ENCODE results near the gene ANO4.

The ANO4 gene

DNA sequence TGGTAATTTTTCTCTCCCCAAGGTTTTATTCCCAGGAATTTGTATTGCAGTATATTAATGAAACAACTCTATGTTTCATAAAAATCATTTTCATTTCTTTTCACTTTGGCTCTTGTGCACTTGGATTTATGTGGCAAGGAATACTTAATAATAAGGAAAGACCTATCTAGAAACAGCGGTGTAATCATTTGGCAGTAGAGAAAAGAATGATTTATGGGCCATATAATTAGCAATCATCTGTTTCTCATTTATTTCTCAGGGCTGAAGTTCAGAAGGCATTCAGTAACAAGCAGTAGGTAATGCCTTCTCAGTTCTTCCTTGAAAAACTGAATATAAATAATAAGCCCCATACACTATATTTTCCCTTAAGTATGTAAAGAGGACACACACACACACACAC is 172.6 kb downstream of the ANO4 start:
- no peak for DNase-seq (ENCODE audit: extremely low read depth, low read depth)
- TF ChIP-seq, protein P1, sequence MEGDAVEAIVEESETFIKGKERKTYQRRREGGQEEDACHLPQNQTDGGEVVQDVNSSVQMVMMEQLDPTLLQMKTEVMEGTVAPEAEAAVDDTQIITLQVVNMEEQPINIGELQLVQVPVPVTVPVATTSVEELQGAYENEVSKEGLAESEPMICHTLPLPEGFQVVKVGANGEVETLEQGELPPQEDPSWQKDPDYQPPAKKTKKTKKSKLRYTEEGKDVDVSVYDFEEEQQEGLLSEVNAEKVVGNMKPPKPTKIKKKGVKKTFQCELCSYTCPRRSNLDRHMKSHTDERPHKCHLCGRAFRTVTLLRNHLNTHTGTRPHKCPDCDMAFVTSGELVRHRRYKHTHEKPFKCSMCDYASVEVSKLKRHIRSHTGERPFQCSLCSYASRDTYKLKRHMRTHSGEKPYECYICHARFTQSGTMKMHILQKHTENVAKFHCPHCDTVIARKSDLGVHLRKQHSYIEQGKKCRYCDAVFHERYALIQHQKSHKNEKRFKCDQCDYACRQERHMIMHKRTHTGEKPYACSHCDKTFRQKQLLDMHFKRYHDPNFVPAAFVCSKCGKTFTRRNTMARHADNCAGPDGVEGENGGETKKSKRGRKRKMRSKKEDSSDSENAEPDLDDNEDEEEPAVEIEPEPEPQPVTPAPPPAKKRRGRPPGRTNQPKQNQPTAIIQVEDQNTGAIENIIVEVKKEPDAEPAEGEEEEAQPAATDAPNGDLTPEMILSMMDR (IDR thresholded peaks at IDR 0.05; ENCODE audit: low read depth, low read length) = no peak

DNA sequence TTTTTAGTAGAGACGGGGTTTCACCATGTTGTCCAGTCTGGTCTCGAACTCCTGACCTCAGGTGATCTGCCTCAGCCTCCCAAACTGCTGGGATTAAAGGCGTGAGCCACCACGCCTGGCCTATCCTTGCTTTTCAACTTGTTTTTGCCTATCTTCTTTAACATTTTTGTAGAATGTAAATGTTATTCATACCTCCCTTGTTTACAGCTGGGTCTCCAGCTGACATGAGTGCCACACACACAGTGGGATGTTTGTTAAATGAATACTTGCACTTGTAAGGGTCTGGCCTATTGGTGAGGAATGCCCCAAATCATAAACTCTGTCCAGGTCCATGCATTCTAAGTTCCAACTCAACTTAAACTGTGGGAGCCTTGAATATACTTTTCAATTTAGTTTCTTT is 176.3 kb downstream of the ANO4 start:
- no peak for DNase-seq (ENCODE audit: extremely low read depth, low read depth)
- TF ChIP-seq, protein P1 (IDR thresholded peaks at IDR 0.05; ENCODE audit: low read depth, low read length) = no peak

DNA sequence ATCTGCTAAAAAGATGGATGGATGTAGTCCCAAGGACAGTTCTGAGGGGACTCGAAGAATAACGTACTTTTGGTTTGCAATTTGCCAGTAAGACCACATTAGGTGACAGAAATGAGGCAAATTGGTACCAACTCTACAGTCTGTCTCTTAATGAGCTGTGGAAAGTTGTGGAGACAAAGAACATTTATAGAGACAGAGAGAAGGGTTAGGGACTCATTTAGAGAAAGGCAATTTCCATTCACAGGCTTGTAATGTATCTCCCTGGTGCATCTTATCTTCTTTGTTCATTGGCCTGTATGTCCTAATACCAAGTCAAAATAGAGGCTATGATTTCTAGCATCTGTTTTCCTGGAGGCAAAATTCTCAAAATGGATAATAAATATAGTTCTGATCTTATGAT is 177.5 kb downstream of the ANO4 start:
- TF ChIP-seq, protein P1 (IDR thresholded peaks at IDR 0.05; ENCODE audit: low read depth, low read length) = no peak
- DNase-seq (ENCODE audit: extremely low read depth, low read depth) = no peak

DNA sequence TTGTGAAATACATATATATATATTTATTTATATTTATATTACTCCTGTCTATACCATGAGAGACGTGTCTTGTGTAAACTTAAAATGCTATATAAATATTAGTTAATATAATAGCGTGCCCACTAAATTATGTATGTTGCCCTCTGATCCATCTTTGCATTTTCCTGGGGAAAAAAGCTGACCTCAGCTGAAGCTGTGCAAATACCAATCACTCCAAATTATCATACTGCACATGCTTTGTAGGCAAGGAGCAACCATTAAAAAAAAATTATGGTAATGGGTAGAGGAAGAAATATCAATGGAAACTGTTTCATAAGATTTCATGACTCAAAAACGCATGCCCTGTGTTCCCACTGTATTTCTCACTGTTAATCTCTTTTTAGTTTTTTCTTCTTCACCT is 179.8 kb downstream of the ANO4 start:
- TF ChIP-seq, protein P1 (IDR thresholded peaks at IDR 0.05; ENCODE audit: low read depth, low read length) = no peak
- DNase-seq (ENCODE audit: extremely low read depth, low read depth) = no peak

DNA sequence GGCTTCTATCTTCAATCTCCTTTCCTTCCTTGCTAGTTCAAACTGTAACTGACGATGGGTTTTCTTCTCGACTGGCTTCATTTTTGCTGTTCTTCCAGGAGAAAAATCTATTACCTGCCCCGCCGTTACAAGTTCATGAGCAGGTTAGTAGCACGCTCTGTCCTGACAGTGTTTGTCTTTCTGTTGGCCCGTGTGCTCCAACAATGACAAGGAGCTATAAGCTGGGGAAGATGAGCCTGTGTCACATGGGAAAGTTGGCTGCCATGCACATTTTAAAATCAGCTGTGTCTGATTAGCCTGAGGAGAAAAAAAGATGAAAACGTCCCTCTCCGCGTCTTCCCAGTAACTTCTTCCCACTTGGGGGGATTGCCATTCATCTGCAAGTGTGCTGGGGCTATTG is 180.2 kb downstream of the ANO4 start:
- no peak for DNase-seq (ENCODE audit: extremely low read depth, low read depth)
- TF ChIP-seq, protein P1 (IDR thresholded peaks at IDR 0.05; ENCODE audit: low read depth, low read length) = no peak

DNA sequence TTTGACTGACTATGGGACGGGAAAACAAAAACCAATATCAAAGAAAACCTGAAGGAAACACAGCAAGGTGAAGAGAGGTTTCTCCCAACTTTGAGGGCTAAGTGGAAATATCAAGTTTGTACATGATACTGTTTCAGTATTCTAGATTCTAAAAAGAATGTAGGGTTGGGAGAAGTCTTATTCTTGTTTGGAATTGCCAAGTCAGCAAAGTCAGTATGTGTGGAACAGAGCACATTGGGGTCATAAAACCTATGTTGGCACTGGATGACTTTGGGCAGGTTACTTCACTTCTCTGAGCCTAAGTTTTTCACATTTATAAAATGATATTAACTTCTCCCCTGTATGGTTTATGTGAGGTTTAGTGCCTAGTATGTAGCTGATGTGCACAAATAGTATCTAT is 182.2 kb downstream of the ANO4 start:
- TF ChIP-seq, protein P1 (IDR thresholded peaks at IDR 0.05; ENCODE audit: low read depth, low read length) = no peak
- no peak for DNase-seq (ENCODE audit: extremely low read depth, low read depth)

DNA sequence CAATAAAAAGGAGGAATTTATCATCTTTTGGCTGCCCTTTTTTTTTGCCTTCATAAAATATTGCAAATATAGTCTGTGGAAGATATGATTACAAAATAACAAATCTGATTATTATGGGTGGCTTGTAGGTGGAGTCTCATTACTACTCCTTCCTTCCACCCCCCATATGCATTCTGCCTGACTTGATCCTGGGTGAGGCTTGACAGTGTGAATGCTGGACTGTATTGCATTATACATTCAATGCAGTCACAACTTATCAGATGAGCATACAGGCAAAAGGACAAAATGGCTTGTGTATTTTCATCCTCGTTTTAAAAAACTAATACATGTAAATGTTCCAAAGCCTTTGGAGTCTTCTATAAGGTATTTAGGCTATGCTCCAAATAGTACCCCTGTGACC is 186.3 kb downstream of the ANO4 start:
- TF ChIP-seq, protein P1 (IDR thresholded peaks at IDR 0.05; ENCODE audit: low read depth, low read length) = no peak
- no peak for DNase-seq (ENCODE audit: extremely low read depth, low read depth)

All from AG09319 (cell line).